Thyroid gland (tissue), 4 donors: ENCODE data around the gene MOB3A. TPM values are rescaled to one million over a fixed set of nuclear protein-coding genes. Genes with fewer than 3 reads are reported as not detected.

Experiments used
- DNase-seq, 2 donors: peaks; one replicate each; pipeline ENCODE4 v3.0.0-alpha.2; 2019
- H3K27ac ChIP-seq, 3 donors: fragments of 200-600 bp; sonication (generic); 1 replicate in 2 of 3; 2 replicates in 1 of 3; pipeline ENCODE4 v1.5.1; 2016 to 2019; ENCODE audit warnings: mild to moderate bottlenecking in 1 of 3, moderate library complexity in 1 of 3
- H3K27me3 ChIP-seq: fragments of 200-600 bp; sonication (generic); one replicate; pipeline ENCODE4 v1.5.1; 2019
- H3K36me3 ChIP-seq, 2 donors: fragments of 200-600 bp; sonication (generic); one replicate each; pipeline ENCODE4 v1.5.1; 2016 to 2019
- H3K4me1 ChIP-seq, 2 donors: fragments of 200-600 bp; sonication (generic); one replicate each; pipeline ENCODE4 v1.5.1; 2017 to 2019
- H3K4me3 ChIP-seq, 3 donors: fragments of 200-600 bp; sonication (generic); replicated peaks in 1 of 3; 1 replicate in 2 of 3; 2 replicates in 1 of 3; pipeline ENCODE4 v1.5.1; 2016; ENCODE audit warnings: mild to moderate bottlenecking in 1 of 3
- H3K9me3 ChIP-seq: fragments of 200-600 bp; sonication (generic); one replicate; pipeline ENCODE4 v1.5.1; 2017
- POLR2A ChIP-seq, 2 donors: fragments of 450-650 bp; IDR thresholded peaks; one replicate each; pipeline ENCODE4 v1.6.1; 2017; ENCODE audit warnings: antibody characterized with exemption in 2 of 2, mild to moderate bottlenecking in 2 of 2, moderate library complexity in 1 of 2
- WGBS, 2 donors: methylation state at CpG; one replicate each; pipeline ENCODE4 v1.1.5; 2017; 5-methylcytosine and 5-hydroxymethylcytosine counted together
- intact Hi-C: fragments of 100-400 bp; cut with DNase I; formaldehyde crosslinking; loops from one replicate; pipeline ENCODE4 v1.15.1; 2023
- total RNA-seq, 4 donors: library from RNA; depleted of rRNA; stranded (reverse); fragments of >200 nt; gene quantifications; one replicate each; pipeline ENCODE4 v1.2.3, GENCODE V29; 2016
- TF ChIP-seq, protein P1 (sequence below), 6 experiments: fragments of 200-600 bp in 3 of 6; fragments of 450-650 bp in 3 of 6; sonication (generic) in 3 of 6; IDR thresholded peaks; one replicate each; pipeline ENCODE4 v1.5.1; 2016 to 2019; ENCODE audit warnings: antibody characterized with exemption in 6 of 6, mild to moderate bottlenecking in 2 of 6, inconsistent platforms in 1 of 6, moderate library complexity in 1 of 6

MOB3A gene
- total RNA-seq, 4 donors from 2014 or later, result 18.5 to 40.4 (median 26.6) TPM

DNA sequence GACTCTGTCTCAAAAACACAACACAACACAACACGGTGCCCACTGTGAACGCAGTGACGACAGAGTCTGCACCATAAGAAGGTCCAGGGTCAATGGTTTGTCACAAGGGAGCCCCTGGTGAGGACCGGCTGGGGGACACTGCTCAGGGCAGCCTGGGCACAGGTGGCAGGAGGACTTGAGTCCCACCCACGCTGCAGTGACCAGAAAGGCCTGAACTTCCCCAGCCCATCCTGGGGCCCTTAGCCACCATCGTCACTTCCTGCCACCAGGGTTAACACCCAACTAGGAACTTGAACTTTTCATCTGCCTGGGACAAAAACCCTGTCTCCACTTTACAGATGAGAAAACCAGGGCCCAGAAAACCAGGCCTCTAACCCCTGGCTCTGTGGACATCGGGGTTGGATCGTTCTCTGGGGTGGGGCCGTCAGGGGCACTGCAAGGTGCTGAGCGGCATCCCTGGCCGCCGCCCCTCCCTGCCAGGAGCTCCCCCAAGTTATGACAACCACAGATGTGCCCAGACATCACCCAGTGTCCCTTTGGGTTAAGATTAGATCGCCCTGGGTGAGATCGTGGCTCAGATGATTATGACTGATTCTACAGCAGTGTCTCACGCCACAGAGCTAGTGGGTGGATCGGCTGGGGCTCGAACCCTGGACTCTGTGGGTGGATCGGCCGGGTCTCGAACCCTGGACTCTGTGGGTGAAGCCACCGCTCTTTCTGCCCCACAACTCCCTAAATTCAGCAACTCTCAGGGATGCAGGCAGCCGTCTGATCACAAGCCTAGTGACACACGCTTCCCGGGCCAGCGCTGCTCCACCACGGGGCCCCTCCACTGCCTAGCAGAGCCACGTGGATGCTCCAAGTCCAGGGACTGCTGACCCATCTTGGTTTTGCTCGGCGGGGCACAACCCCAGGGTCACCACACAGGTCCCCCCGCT lies 14.0 kb downstream of the MOB3A start:
- Histone ChIP-seq H3K27ac (no peak overlapping the region), H3K9me3 (no peaks in the 10 kb centered on the region), H3K27me3 (no peaks in the 10 kb centered on the region), H3K4me3 (no peak overlapping the region), H3K4me1 (peaks cover 0 to 19% of the 10 kb centered on the region in 2 donors), H3K36me3 (peaks cover 12% of the 10 kb centered on the region in 2 donors)
- WGBS, 2 donors, result 88% methylated on average over 29 to 30 of the region's 30 CpGs
- no peak for DNase-seq
- no peak for TF ChIP-seq POLR2A (IDR thresholded peaks at IDR 0.05)
- TF ChIP-seq, protein P1, sequence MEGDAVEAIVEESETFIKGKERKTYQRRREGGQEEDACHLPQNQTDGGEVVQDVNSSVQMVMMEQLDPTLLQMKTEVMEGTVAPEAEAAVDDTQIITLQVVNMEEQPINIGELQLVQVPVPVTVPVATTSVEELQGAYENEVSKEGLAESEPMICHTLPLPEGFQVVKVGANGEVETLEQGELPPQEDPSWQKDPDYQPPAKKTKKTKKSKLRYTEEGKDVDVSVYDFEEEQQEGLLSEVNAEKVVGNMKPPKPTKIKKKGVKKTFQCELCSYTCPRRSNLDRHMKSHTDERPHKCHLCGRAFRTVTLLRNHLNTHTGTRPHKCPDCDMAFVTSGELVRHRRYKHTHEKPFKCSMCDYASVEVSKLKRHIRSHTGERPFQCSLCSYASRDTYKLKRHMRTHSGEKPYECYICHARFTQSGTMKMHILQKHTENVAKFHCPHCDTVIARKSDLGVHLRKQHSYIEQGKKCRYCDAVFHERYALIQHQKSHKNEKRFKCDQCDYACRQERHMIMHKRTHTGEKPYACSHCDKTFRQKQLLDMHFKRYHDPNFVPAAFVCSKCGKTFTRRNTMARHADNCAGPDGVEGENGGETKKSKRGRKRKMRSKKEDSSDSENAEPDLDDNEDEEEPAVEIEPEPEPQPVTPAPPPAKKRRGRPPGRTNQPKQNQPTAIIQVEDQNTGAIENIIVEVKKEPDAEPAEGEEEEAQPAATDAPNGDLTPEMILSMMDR (IDR thresholded peaks at IDR 0.05), result no peak
- intact Hi-C loops, result no loop called here

DNA sequence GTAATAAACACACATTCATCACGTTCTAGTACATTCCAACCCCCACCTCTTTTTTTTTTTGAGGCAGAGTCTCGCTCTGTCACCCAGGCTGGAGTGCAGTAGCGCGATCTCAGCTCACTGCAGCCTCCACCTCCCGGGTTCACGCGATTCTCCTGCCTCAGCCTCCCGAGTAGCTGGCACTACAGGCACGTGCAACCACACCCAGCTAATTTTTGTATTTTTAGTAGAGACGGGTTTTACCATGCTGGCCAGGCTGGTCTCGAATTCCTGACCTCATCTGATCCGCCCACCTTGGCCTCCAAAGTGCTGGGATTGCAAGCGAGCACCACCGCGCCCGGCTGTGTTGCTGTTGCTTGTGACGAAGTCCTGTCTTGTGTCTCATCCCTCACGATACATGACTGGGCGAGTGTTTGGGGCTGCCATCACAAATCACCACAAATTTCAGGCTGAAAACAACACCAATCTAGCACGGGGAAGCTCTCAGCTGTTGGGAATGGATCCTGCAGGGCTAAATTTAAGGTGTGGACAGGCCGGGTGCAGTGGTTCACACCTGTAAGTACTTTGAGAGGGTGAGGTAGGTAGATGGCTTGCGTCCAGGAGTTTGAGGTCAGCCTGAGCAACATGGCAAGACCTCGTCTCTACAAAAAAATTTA lies 15.7 kb downstream of the MOB3A start:
- intact Hi-C loops, result no loop called here
- DNase-seq, result no peak
- Histone ChIP-seq H3K27ac (no peak overlapping the region), H3K4me3 (no peak overlapping the region), H3K9me3 (no peaks in the 10 kb centered on the region), H3K4me1 (peaks cover 0 to 7% of the 10 kb centered on the region in 2 donors), H3K36me3 (peaks cover 24 to 25% of the 10 kb centered on the region in 2 donors), H3K27me3 (no peaks in the 10 kb centered on the region)
- 86 to 91% methylated on average over 23 of the region's 23 CpGs for WGBS, 2 donors
- no peak for TF ChIP-seq POLR2A (IDR thresholded peaks at IDR 0.05)
- TF ChIP-seq, protein P1 (IDR thresholded peaks at IDR 0.05), result no peak

DNA sequence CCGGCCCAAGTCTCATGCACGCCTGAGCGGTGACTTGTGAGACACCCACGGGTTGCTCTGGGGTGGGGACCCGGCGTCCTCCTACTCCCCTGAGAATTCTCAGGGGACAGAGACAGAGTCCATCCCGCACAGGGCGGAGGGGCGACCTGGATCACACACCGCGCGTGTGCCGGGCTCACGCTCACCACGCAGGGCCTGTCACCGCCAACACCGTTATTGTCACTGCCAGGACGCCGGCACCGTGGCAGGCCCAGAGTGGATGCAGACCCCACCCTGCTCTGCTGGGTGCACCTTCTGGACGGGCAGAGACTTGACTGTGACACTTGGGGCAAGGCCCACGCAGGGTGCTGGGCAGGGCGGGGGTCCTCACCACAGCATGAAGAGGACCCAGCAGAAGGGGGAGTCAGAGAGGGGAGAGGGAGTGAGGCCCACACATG lies 16.2 kb downstream of the MOB3A start:
- peaks cover 0 to 1% of the 10 kb centered on the region in 2 donors for H3K4me1 ChIP-seq
- WGBS, 2 donors, result 91% methylated on average over 13 to 15 of the region's 23 CpGs
- DNase-seq, result no peak
- intact Hi-C loops, result no loop called here
- no peaks in the 10 kb centered on the region for H3K27me3 ChIP-seq
- no peak overlapping the region for H3K27ac ChIP-seq
- no peak overlapping the region for H3K4me3 ChIP-seq
- H3K9me3 ChIP-seq, result no peaks in the 10 kb centered on the region
- TF ChIP-seq, protein P1 (IDR thresholded peaks at IDR 0.05), result no peak
- H3K36me3 ChIP-seq, result peaks cover 29 to 30% of the 10 kb centered on the region in 2 donors

- no peak for TF ChIP-seq POLR2A (IDR thresholded peaks at IDR 0.05)
- TF ChIP-seq, protein P1 (IDR thresholded peaks at IDR 0.05), result no peak
- H3K36me3 ChIP-seq, result peaks cover 29 to 35% of the 10 kb centered on the region in 2 donors
- intact Hi-C loops, result no loop called here
- no peak overlapping the region for H3K27ac ChIP-seq
- 96% methylated on average over 27 to 31 of the region's 32 CpGs for WGBS, 2 donors
- no peak overlapping the region for H3K4me3 ChIP-seq
- no peaks in the 10 kb centered on the region for H3K9me3 ChIP-seq
- H3K4me1 ChIP-seq, result no peaks in the 10 kb centered on the region
- no peak for DNase-seq
- no peaks in the 10 kb centered on the region for H3K27me3 ChIP-seq
These were observed 16.9 kb downstream of the MOB3A start for GRCh38 chr19:2079076-2079864.
